DOHH2 (cell line): ENCODE measurements around the gene SORL1.

ENCODE experiments used
- H3F3A ChIP-seq: fragments of 200-600 bp; sonication (generic), shearing (Covaris generic); 2 replicates; pipeline ENCODE4 v1.6.0; 2016; ENCODE audit warnings: antibody characterized with exemption, mild to moderate bottlenecking; ENCODE audit not compliant: control insufficient read depth, insufficient read depth
- H3K27ac ChIP-seq: fragments of 200-600 bp; sonication (generic); 2 replicates; pipeline ENCODE4 v1.5.1; 2014; ENCODE audit warnings: low read depth, mild to moderate bottlenecking, low read length, moderate library complexity
- H3K27me3 ChIP-seq: fragments of 200-600 bp; sonication (generic); 2 replicates; pipeline ENCODE4 v1.6.1; 2014; ENCODE audit warnings: mild to moderate bottlenecking, low read length, mixed read lengths; ENCODE audit not compliant: control insufficient read depth
- H3K36me3 ChIP-seq: fragments of 200-600 bp; sonication (generic); 2 replicates; pipeline ENCODE4 v1.6.1; 2014; ENCODE audit warnings: mild to moderate bottlenecking, low read length, moderate library complexity, mixed read lengths; ENCODE audit not compliant: control insufficient read depth
- H3K4me1 ChIP-seq: fragments of 200-600 bp; sonication (generic); 2 replicates; pipeline ENCODE4 v1.6.1; 2014; ENCODE audit warnings: mild to moderate bottlenecking, low read length, mixed read lengths; ENCODE audit not compliant: control insufficient read depth
- H3K4me2 ChIP-seq: fragments of 200-600 bp; sonication (generic); 2 replicates; pipeline ENCODE4 v1.6.0; 2014; ENCODE audit warnings: mild to moderate bottlenecking, low read length, moderate library complexity
- H3K4me3 ChIP-seq: fragments of 200-600 bp; sonication (generic); 2 replicates; pipeline ENCODE4 v1.5.1; 2014; ENCODE audit warnings: mild to moderate bottlenecking, low read length, mixed read lengths
- H3K79me2 ChIP-seq: fragments of 200-600 bp; sonication (generic); 2 replicates; pipeline ENCODE4 v1.6.1; 2014; ENCODE audit warnings: mild to moderate bottlenecking, low read length, mixed read lengths; ENCODE audit not compliant: control insufficient read depth
- H3K9me2 ChIP-seq: fragments of 200-600 bp; sonication (generic); replicated peaks from 2 replicates; pipeline ENCODE4 v1.6.1; 2014; ENCODE audit warnings: mild to moderate bottlenecking, low read length, mixed read lengths; ENCODE audit not compliant: control insufficient read depth
- H3K9me3 ChIP-seq: fragments of 200-600 bp; sonication (generic); 2 replicates; pipeline ENCODE4 v1.6.1; 2014; ENCODE audit warnings: antibody characterized with exemption, low read length, mixed read lengths; ENCODE audit not compliant: control insufficient read depth, insufficient read depth
- H4K20me1 ChIP-seq: fragments of 200-600 bp; sonication (generic); 2 replicates; pipeline ENCODE4 v1.6.0; 2014; ENCODE audit warnings: low read depth, mild to moderate bottlenecking, antibody characterized with exemption, low read length, moderate library complexity; ENCODE audit not compliant: control insufficient read depth, insufficient read depth
- CTCF ChIP-seq: fragments of 200-600 bp; sonication (generic); IDR thresholded peaks from one replicate; pipeline ENCODE4 v1.5.1; 2014; ENCODE audit warnings: antibody characterized with exemption, mild to moderate bottlenecking, low read depth, low read length; ENCODE audit not compliant: poor library complexity, severe bottlenecking
- EZH2phosphoT487 ChIP-seq: fragments of 200-600 bp; sonication (generic); IDR thresholded peaks from 2 replicates; pipeline ENCODE4 v1.6.1; 2017; ENCODE audit warnings: borderline replicate concordance, mild to moderate bottlenecking, antibody characterized with exemption, low read length, moderate library complexity, mixed read lengths

Gene SORL1

GRCh38 chr11:121654843-121655536 lies 202.9 kb downstream of the SORL1 start:
- H4K20me1 ChIP-seq: no peaks in the 10 kb centered on the region
- H3K4me1 ChIP-seq: peaks cover 15% of the 10 kb centered on the region
- no peaks in the 10 kb centered on the region for H3K36me3 ChIP-seq
- H3K9me3 ChIP-seq: no peaks in the 10 kb centered on the region
- peak overlapping the region; percentile 90 for H3K4me2 ChIP-seq
- H3K27ac ChIP-seq: no peak overlapping the region
- no peaks in the 10 kb centered on the region for H3F3A ChIP-seq
- H3K27me3 ChIP-seq: peaks cover 15% of the 10 kb centered on the region
- TF ChIP-seq EZH2phosphoT487 (no peak), CTCF (no peak)
- no peaks in the 10 kb centered on the region for H3K9me2 ChIP-seq
- H3K79me2 ChIP-seq: no peaks in the 10 kb centered on the region
- H3K4me3 ChIP-seq: peak overlapping the region; percentile 73

GRCh38 chr11:121655537-121656327 lies 203.6 kb downstream of the SORL1 start:
- no peaks in the 10 kb centered on the region for H4K20me1 ChIP-seq
- H3K36me3 ChIP-seq: no peaks in the 10 kb centered on the region
- no peaks in the 10 kb centered on the region for H3F3A ChIP-seq
- H3K9me2 ChIP-seq: no peaks in the 10 kb centered on the region
- TF ChIP-seq CTCF: peak; percentile 71
- TF ChIP-seq EZH2phosphoT487: no peak
- peaks cover 15% of the 10 kb centered on the region for H3K4me1 ChIP-seq
- H3K27ac ChIP-seq: no peak overlapping the region
- H3K4me3 ChIP-seq: peak overlapping the region; percentile 73
- peak overlapping the region; percentile 90 for H3K4me2 ChIP-seq
- no peaks in the 10 kb centered on the region for H3K9me3 ChIP-seq
- peaks cover 16% of the 10 kb centered on the region for H3K27me3 ChIP-seq
- no peaks in the 10 kb centered on the region for H3K79me2 ChIP-seq

DNA sequence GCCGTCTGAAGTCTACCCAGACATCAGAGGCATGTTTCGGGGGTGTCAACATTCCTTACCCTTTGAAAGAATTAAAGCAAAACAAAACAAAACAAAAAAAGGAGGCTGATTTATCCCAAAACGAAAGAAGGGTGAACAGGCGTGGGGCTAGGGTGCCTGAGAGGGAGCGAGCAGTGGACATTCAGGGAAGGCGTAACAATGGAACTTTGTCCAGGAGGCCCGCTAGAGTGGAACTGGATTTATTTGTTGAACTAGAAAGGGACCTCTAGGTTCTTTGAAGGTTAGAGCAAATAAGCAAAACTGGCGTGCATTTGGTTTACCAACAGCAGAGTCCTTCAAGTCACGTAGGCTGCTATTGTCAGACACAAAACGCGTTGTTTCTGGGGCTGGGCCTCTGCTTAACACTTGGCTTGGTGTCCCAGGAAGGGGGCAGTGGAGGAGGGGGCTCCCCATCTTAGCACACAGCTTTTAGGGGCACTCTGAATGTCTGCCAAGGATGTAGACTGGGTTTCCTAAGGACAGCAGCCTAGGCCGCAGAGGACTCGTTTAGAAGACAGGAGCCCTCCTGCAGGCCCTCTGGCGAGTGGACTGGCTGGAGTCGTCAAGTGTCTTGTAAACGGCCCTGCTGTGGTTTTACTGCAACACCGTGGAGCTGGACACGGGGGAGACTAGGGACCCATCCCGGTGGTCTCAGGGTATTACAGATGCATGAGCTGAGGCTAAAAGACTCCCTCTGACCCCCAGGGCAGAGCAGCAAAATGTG lies 204.4 kb downstream of the SORL1 start:
- Histone ChIP-seq H3K9me2 (no peaks in the 10 kb centered on the region), H3K27ac (no peak overlapping the region), H3K27me3 (peaks cover 16% of the 10 kb centered on the region), H4K20me1 (no peaks in the 10 kb centered on the region), H3K4me2 (peak overlapping the region; percentile 90), H3K79me2 (no peaks in the 10 kb centered on the region), H3K36me3 (no peaks in the 10 kb centered on the region), H3K9me3 (no peaks in the 10 kb centered on the region), H3K4me1 (peaks cover 15% of the 10 kb centered on the region), H3F3A (no peaks in the 10 kb centered on the region), H3K4me3 (peak overlapping the region; percentile 73; the same call in 1 of the 2 replicates)
- no peak for TF ChIP-seq CTCF
- no peak for TF ChIP-seq EZH2phosphoT487
